Measurements from ENCODE around the gene COQ10A. TPM values are rescaled to one million over a fixed set of nuclear protein-coding genes. Genes with fewer than 3 reads are reported as not detected.

COQ10A gene
- total RNA-seq, 4 donors from 2014 or later: 17.7 to 90.1 (median 54.5) TPM

- Histone ChIP-seq H3K27ac (no peak overlapping the region), H3K27me3 (no peaks in the 10 kb centered on the region), H3K4me3 (no peak overlapping the region), H3K4me1 (peaks cover 12% of the 10 kb centered on the region in 2 donors), H3K36me3 (peaks cover 0 to 66% of the 10 kb centered on the region in 2 donors), H3K9me3 (no peaks in the 10 kb centered on the region)
- in situ Hi-C loops (cut with MboI; ENCODE audit: low sequenced_read_pairs in 4 of 4): no loop called here
- TF ChIP-seq CTCF (IDR thresholded peaks at IDR 0.05 in 4 of 5, conservative IDR thresholded peaks at IDR 0.05 in 1 of 5): no peak
- no peak for TF ChIP-seq POLR2A (IDR thresholded peaks at IDR 0.05)
- no peak for ATAC-seq
- intact Hi-C loops (cut with DNase I; ENCODE audit: low total_unique reads): no loop called here
- no peak for DNase-seq
These were observed 44.3 kb downstream of the COQ10A start for GRCh38 chr12:56311003-56311402.

- DNase-seq (no peak), ATAC-seq (no peak)
- Histone ChIP-seq H3K4me1 (peaks cover 19 to 20% of the 10 kb centered on the region in 2 donors), H3K36me3 (peaks cover 0 to 53% of the 10 kb centered on the region in 2 donors), H3K4me3 (peak overlapping the region; percentile 91 to 99 (median 98)), H3K27ac (peak overlapping the region; percentile 96 to 99 (median 96)), H3K9me3 (no peaks in the 10 kb centered on the region), H3K27me3 (no peaks in the 10 kb centered on the region)
- TF ChIP-seq CTCF (IDR thresholded peaks at IDR 0.05 in 4 of 5, conservative IDR thresholded peaks at IDR 0.05 in 1 of 5) (no peak), POLR2A (IDR thresholded peaks at IDR 0.05) (no peak)
- in situ Hi-C loops (cut with MboI; ENCODE audit: low sequenced_read_pairs in 4 of 4): no loop called here
- intact Hi-C loops (cut with DNase I; ENCODE audit: low total_unique reads): loop anchor here (5.0 kb wide), 2 partner anchors 152 to 198 kb away; partner anchors contain the start of genes RPL41, SPRYD4 and ZC3H10
These were observed 48.5 kb downstream of the COQ10A start for GRCh38 chr12:56315249-56315621.

GRCh38 chr12:56315622-56316473 lies 49.1 kb downstream of the COQ10A start, which contains the start of gene CNPY2:
Gene CNPY2, minus strand, starts transcription at chr12:56315988. Its CDS starts 771 bp downstream, at chr12:56315217.
- Histone ChIP-seq H3K4me1 (peaks cover 19 to 20% of the 10 kb centered on the region in 2 donors), H3K27me3 (no peaks in the 10 kb centered on the region), H3K36me3 (peaks cover 0 to 50% of the 10 kb centered on the region in 2 donors), H3K4me3 (peak within 1 kb of the TSS; percentile 91 to 99 (median 98)), H3K27ac (peak within 1 kb of the TSS; percentile 96 to 99 (median 96)), H3K9me3 (no peaks in the 10 kb centered on the region)
- ATAC-seq (peak; percentile 95 to 98), DNase-seq (peak; percentile 93 to 96)
- TF ChIP-seq POLR2A (IDR thresholded peaks at IDR 0.05): peak; percentile 84 to 88
- peak in 2 of 5 experiments; percentile 28 to 29 for TF ChIP-seq CTCF (IDR thresholded peaks at IDR 0.05 in 4 of 5, conservative IDR thresholded peaks at IDR 0.05 in 1 of 5)
- intact Hi-C loops (cut with DNase I; ENCODE audit: low total_unique reads): loop anchor here (1.0 to 5.0 kb wide), 4 partner anchors 16 to 199 kb away; partner anchors contain the start of genes CS, RPL41, SPRYD4 and ZC3H10
- in situ Hi-C loops (cut with MboI; ENCODE audit: low sequenced_read_pairs in 4 of 4): no loop called here

GRCh38 chr12:56317675-56318074 lies 50.9 kb downstream of the COQ10A start:
- Histone ChIP-seq H3K36me3 (peaks cover 0 to 56% of the 10 kb centered on the region in 2 donors), H3K9me3 (no peaks in the 10 kb centered on the region), H3K27me3 (no peaks in the 10 kb centered on the region), H3K4me1 (peaks cover 19 to 20% of the 10 kb centered on the region in 2 donors), H3K27ac (peak overlapping the region in 1 of 4 donors; percentile 96), H3K4me3 (no peak overlapping the region)
- intact Hi-C loops (cut with DNase I; ENCODE audit: low total_unique reads): loop anchor here (5.0 kb wide), 2 partner anchors 150 to 200 kb away; partner anchors contain the start of genes RPL41, SPRYD4 and ZC3H10
- TF ChIP-seq POLR2A (IDR thresholded peaks at IDR 0.05) (no peak), CTCF (IDR thresholded peaks at IDR 0.05 in 4 of 5, conservative IDR thresholded peaks at IDR 0.05 in 1 of 5) (no peak)
- ATAC-seq (no peak), DNase-seq (no peak)
- in situ Hi-C loops (cut with MboI; ENCODE audit: low sequenced_read_pairs in 4 of 4): no loop called here

Other genes with a start within 250 kb of the COQ10A start
- 1 to 10 TPM; 4.0 to 6.3 (median 5.6) TPM for gene IKZF4, start 245.9 kb upstream of the COQ10A start, total RNA-seq
- 1,000 to 10,000 TPM in 2 of 4 donors, 100 to 1,000 TPM in 2; 618 to 1,648 (median 1,209) TPM for gene RPS26, start 225.0 kb upstream of the COQ10A start, total RNA-seq
- 1 to 10 TPM in 3 of 4 donors, under 1 TPM in 1; 0.15 to 2.1 (median 1.1) TPM for gene ERBB3, start 186.8 kb upstream of the COQ10A start, total RNA-seq
- gene PA2G4, start 162.4 kb upstream of the COQ10A start, total RNA-seq: 100 to 1,000 TPM; 109 to 204 (median 127) TPM
- 1,000 to 10,000 TPM; 1,323 to 2,217 (median 1,977) TPM for gene RPL41, start 150.3 kb upstream of the COQ10A start, total RNA-seq
- gene ZC3H10, start 148.7 kb upstream of the COQ10A start, total RNA-seq: 1 to 10 TPM; 3.1 to 9.1 (median 3.7) TPM
- gene ESYT1, start 138.7 kb upstream of the COQ10A start, total RNA-seq: 10 to 100 TPM; 45.9 to 77.7 (median 62.1) TPM
- gene MYL6B, start 114.4 kb upstream of the COQ10A start, total RNA-seq: 100 to 1,000 TPM; 159 to 334 (median 198) TPM
- gene MYL6, start 108.6 kb upstream of the COQ10A start, total RNA-seq: 100 to 1,000 TPM; 159 to 324 (median 202) TPM
- 10 to 100 TPM; 34.1 to 56.9 (median 49.4) TPM for gene SMARCC2, start 77.5 kb upstream of the COQ10A start, total RNA-seq
- 10 to 100 TPM; 46.5 to 58.9 (median 54.8) TPM for gene RNF41, start 45.0 kb upstream of the COQ10A start, total RNA-seq
- gene NABP2, start 42.6 kb upstream of the COQ10A start, total RNA-seq: 10 to 100 TPM; 29.6 to 75.0 (median 42.8) TPM
- under 1 TPM in 1 of 4 donors, not detected in 3; 0.83 TPM for gene SLC39A5, start 36.9 kb upstream of the COQ10A start, total RNA-seq
- 10 to 100 TPM; 14.7 to 30.9 (median 18.9) TPM for gene ANKRD52, start 8.6 kb upstream of the COQ10A start, total RNA-seq
- 100 to 1,000 TPM; 211 to 359 (median 271) TPM for gene CS, start 33.4 kb downstream of the COQ10A start, total RNA-seq
- gene CNPY2, start 49.0 kb downstream of the COQ10A start, total RNA-seq: 10 to 100 TPM; 21.7 to 59.1 (median 28.4) TPM
- 10 to 100 TPM in 2 of 4 donors, 1 to 10 TPM in 2; 7.8 to 33.0 (median 11.6) TPM for gene PAN2, start 67.1 kb downstream of the COQ10A start, total RNA-seq
- gene IL23A, start 71.9 kb downstream of the COQ10A start, total RNA-seq: not detected
- 10 to 100 TPM; 21.0 to 33.2 (median 27.4) TPM for gene STAT2, start 93.2 kb downstream of the COQ10A start, total RNA-seq
- under 1 TPM in 1 of 4 donors, not detected in 3; 0.27 TPM for gene APOF, start 95.9 kb downstream of the COQ10A start, total RNA-seq
- gene TIMELESS, start 182.5 kb downstream of the COQ10A start, total RNA-seq: 1 to 10 TPM; 1.9 to 4.6 (median 2.5) TPM
- gene MIP, start 187.7 kb downstream of the COQ10A start, total RNA-seq: not detected
- gene SPRYD4, start 201.6 kb downstream of the COQ10A start, total RNA-seq: 1 to 10 TPM; 1.6 to 4.7 (median 2.9) TPM
- gene GLS2, start 221.2 kb downstream of the COQ10A start, total RNA-seq: 1 to 10 TPM in 1 of 4 donors, under 1 TPM in 1, not detected in 2; 0.53 to 1.9 TPM

Measured in gastrocnemius medialis (tissue), 4 donors.